HEK293 (cell line): ENCODE measurements around the gene ANKRD11.

ENCODE experiments used
- CTCF ChIA-PET: fragments of 350-600 bp; formaldehyde crosslinking; extraction: SDS; loops from one replicate; lab custom pipeline; 2021; ENCODE audit warnings: antibody characterized with exemption; lab: Yijun Ruan, JAX
- POLR2A ChIA-PET: fragments of 300-600 bp; formaldehyde crosslinking; extraction: SDS; loops from one replicate; lab custom pipeline; 2020; ENCODE audit warnings: antibody characterized with exemption, inconsistent platforms; lab: Yijun Ruan, JAX
- H3K27ac ChIP-seq: fragments of 200-500 bp; sonication (Bioruptor generic); 2 replicates; pipeline ENCODE4 v1.5.1; 2014; ENCODE audit warnings: low read depth, low read length, control low read depth, inconsistent platforms; ENCODE audit errors: extremely low read depth
- H3K36me3 ChIP-seq, 2 experiments: fragments of 200-500 bp in 1 of 2; sonication (Bioruptor generic) in 1 of 2; 1 replicate in 1 of 2; 2 replicates in 1 of 2; pipeline ENCODE4 v1.5.1; 2014 to 2017; ENCODE audit warnings: inconsistent platforms in 2 of 2, low read length in 2 of 2; ENCODE audit not compliant: control insufficient read depth in 2 of 2, insufficient read depth in 1 of 2
- H3K4me1 ChIP-seq: fragments of 200-500 bp; sonication (Bioruptor generic); 2 replicates; pipeline ENCODE4 v1.5.1; 2014; ENCODE audit warnings: mild to moderate bottlenecking, low read length, inconsistent platforms; ENCODE audit not compliant: control insufficient read depth, insufficient read depth
- H3K4me3 ChIP-seq: 2 replicates; pipeline ENCODE4 v1.5.1; 2011; ENCODE audit warnings: low read depth, mild to moderate bottlenecking, control low read depth, low read length, moderate library complexity
- H3K9me3 ChIP-seq: fragments of 200-500 bp; sonication (Bioruptor generic); 2 replicates; pipeline ENCODE4 v1.5.1; 2014; ENCODE audit warnings: low read depth, low read length, inconsistent platforms; ENCODE audit not compliant: control insufficient read depth, insufficient read depth
- HIC1 ChIP-seq: fragments of 450-650 bp; formaldehyde crosslinking; IDR thresholded peaks from 2 replicates; pipeline ENCODE4 v1.5.1; 2016; ENCODE audit warnings: missing biosample characterization, missing genetic modification characterization
- KLF7 ChIP-seq: fragments of 450-650 bp; formaldehyde crosslinking; IDR thresholded peaks from 2 replicates; pipeline ENCODE4 v1.5.1; 2016; ENCODE audit warnings: missing biosample characterization, missing genetic modification characterization, borderline replicate concordance
- ZBTB6 ChIP-seq: fragments of 450-650 bp; formaldehyde crosslinking; IDR thresholded peaks from 2 replicates; pipeline ENCODE4 v1.5.1; 2017; ENCODE audit warnings: missing biosample characterization, missing genetic modification characterization
- ZNF133 ChIP-seq: fragments of 450-650 bp; formaldehyde crosslinking; IDR thresholded peaks from 2 replicates; pipeline ENCODE4 v1.5.1; 2016; ENCODE audit warnings: missing biosample characterization, missing genetic modification characterization
- ZNF157 ChIP-seq: fragments of 450-650 bp; formaldehyde crosslinking; IDR thresholded peaks from 2 replicates; pipeline ENCODE4 v1.5.1; 2016; ENCODE audit warnings: missing biosample characterization, missing genetic modification characterization
- ZNF239 ChIP-seq: fragments of 450-650 bp; formaldehyde crosslinking; IDR thresholded peaks from 2 replicates; pipeline ENCODE4 v1.5.1; 2016; ENCODE audit warnings: missing biosample characterization, missing genetic modification characterization
- ZNF302 ChIP-seq: fragments of 450-650 bp; formaldehyde crosslinking; IDR thresholded peaks from 2 replicates; pipeline ENCODE4 v1.5.1; 2016; ENCODE audit warnings: missing biosample characterization, missing genetic modification characterization, low read depth
- ZNF37A ChIP-seq: fragments of 450-650 bp; IDR thresholded peaks from 2 replicates; pipeline ENCODE4 v1.5.1; 2018; ENCODE audit warnings: missing biosample characterization, missing genetic modification characterization
- ZNF510 ChIP-seq: fragments of 450-650 bp; formaldehyde crosslinking; IDR thresholded peaks from 2 replicates; pipeline ENCODE4 v1.5.1; 2018; ENCODE audit warnings: mild to moderate bottlenecking, missing genetic modification characterization, missing biosample characterization; ENCODE audit not compliant: insufficient replicate concordance
- ZNF561 ChIP-seq: fragments of 450-650 bp; IDR thresholded peaks from 2 replicates; pipeline ENCODE4 v1.5.1; 2018; ENCODE audit warnings: missing biosample characterization, missing genetic modification characterization, borderline replicate concordance
- ZNF600 ChIP-seq: fragments of 450-650 bp; formaldehyde crosslinking; IDR thresholded peaks from 2 replicates; pipeline ENCODE4 v1.5.1; 2016; ENCODE audit warnings: missing biosample characterization, missing genetic modification characterization
- ZNF792 ChIP-seq: fragments of 450-650 bp; formaldehyde crosslinking; IDR thresholded peaks from 2 replicates; pipeline ENCODE4 v1.5.1; 2016; ENCODE audit warnings: missing biosample characterization, missing genetic modification characterization
- ZSCAN5A ChIP-seq: fragments of 450-650 bp; formaldehyde crosslinking; IDR thresholded peaks from 2 replicates; pipeline ENCODE4 v1.5.1; 2016; ENCODE audit warnings: missing biosample characterization, missing genetic modification characterization
- TF ChIP-seq, protein P1 (sequence below): fragments of 450-650 bp; formaldehyde crosslinking; IDR thresholded peaks from 2 replicates; pipeline ENCODE4 v1.5.1; 2016; ENCODE audit warnings: missing biosample characterization, missing genetic modification characterization

Gene ANKRD11

GRCh38 chr16:89381788-89382187, 108.6 kb downstream of the ANKRD11 start:
- no peaks in the 10 kb centered on the region for H3K9me3 ChIP-seq
- CTCF ChIA-PET = interaction anchor here (1.4 kb wide), 1 partner anchor 25 kb away, joined by 6 read pairs; no protein-coding TSS in a partner anchor
- TF ChIP-seq ZSCAN5A (tag by site-specific recombination) = no peak
- TF ChIP-seq ZNF239 (tag by site-specific recombination) = no peak
- no peak for TF ChIP-seq KLF7

GRCh38 chr16:89380681-89381080, 109.7 kb downstream of the ANKRD11 start:
- ChIA-PET CTCF (no interaction called here), POLR2A (no interaction called here)
- H3K4me1 ChIP-seq = peaks cover 9% of the 10 kb centered on the region

More at GRCh38 chr16:89381788-89382187, 108.6 kb downstream of the ANKRD11 start:
- POLR2A ChIA-PET = no interaction called here
- peaks cover 9% of the 10 kb centered on the region for H3K4me1 ChIP-seq
- no peak overlapping the region for H3K4me3 ChIP-seq
- no peaks in the 10 kb centered on the region for H3K36me3 ChIP-seq
- no peak overlapping the region for H3K27ac ChIP-seq

GRCh38 chr16:89378947-89379771, 111.2 kb downstream of the ANKRD11 start:
- H3K4me1 ChIP-seq = peaks cover 13% of the 10 kb centered on the region
- TF ChIP-seq ZNF37A (tag by site-specific recombination) (no peak), ZBTB6 (tag by site-specific recombination) (peak; percentile 62; the same call in 1 of the 2 replicates), ZNF133 (tag by site-specific recombination) (no peak), ZNF157 (tag by site-specific recombination) (no peak), ZNF600 (tag by site-specific recombination) (peak; percentile 36; the same call in 1 of the 2 replicates)
- TF ChIP-seq, protein P1, sequence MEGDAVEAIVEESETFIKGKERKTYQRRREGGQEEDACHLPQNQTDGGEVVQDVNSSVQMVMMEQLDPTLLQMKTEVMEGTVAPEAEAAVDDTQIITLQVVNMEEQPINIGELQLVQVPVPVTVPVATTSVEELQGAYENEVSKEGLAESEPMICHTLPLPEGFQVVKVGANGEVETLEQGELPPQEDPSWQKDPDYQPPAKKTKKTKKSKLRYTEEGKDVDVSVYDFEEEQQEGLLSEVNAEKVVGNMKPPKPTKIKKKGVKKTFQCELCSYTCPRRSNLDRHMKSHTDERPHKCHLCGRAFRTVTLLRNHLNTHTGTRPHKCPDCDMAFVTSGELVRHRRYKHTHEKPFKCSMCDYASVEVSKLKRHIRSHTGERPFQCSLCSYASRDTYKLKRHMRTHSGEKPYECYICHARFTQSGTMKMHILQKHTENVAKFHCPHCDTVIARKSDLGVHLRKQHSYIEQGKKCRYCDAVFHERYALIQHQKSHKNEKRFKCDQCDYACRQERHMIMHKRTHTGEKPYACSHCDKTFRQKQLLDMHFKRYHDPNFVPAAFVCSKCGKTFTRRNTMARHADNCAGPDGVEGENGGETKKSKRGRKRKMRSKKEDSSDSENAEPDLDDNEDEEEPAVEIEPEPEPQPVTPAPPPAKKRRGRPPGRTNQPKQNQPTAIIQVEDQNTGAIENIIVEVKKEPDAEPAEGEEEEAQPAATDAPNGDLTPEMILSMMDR (tag by site-specific recombination) = no peak
- ChIA-PET CTCF (interaction anchor here (0.5 to 0.7 kb wide), 6 partner anchors 23 to 143 kb away, joined by 3 to 7 read pairs (median 4); no protein-coding TSS in a partner anchor), POLR2A (no interaction called here)
- H3K36me3 ChIP-seq = no peaks in the 10 kb centered on the region
- no peak overlapping the region for H3K4me3 ChIP-seq
- H3K9me3 ChIP-seq = no peaks in the 10 kb centered on the region
- H3K27ac ChIP-seq = no peak overlapping the region

More at GRCh38 chr16:89380681-89381080, 109.7 kb downstream of the ANKRD11 start:
- H3K27ac ChIP-seq = no peak overlapping the region
- TF ChIP-seq ZNF510 (no peak), ZNF302 (tag by site-specific recombination) (no peak)
- no peak overlapping the region for H3K4me3 ChIP-seq
- H3K36me3 ChIP-seq = no peaks in the 10 kb centered on the region
- H3K9me3 ChIP-seq = no peaks in the 10 kb centered on the region

GRCh38 chr16:89377453-89377848, 112.9 kb downstream of the ANKRD11 start:
- Histone ChIP-seq H3K9me3 (no peaks in the 10 kb centered on the region), H3K4me3 (no peak overlapping the region), H3K27ac (no peak overlapping the region), H3K36me3 (peaks cover 0 to 5% of the 10 kb centered on the region in 2 experiments; a peak in 1 of 3 replicates), H3K4me1 (peaks cover 3% of the 10 kb centered on the region)
- TF ChIP-seq HIC1 (tag by site-specific recombination) (no peak), ZNF792 (tag by site-specific recombination) (no peak), ZNF157 (tag by site-specific recombination) (no peak), ZNF561 (no peak)
- CTCF ChIA-PET = no interaction called here
- POLR2A ChIA-PET = no interaction called here
